Right kidney (tissue), 1 donor: ENCODE measurements around the gene LRRC3C.

Experiments used
- DNase-seq: peaks from one replicate; pipeline ENCODE4 v3.0.0-alpha.2; 2016

The LRRC3C gene

GRCh38 chr17:39923836-39924690 is 3.5 kb upstream of the LRRC3C start:
- DNase-seq = no peak

- DNase-seq = no peak
Measured at GRCh38 chr17:39924691-39925055, 2.9 kb upstream of the LRRC3C start.

GRCh38 chr17:39925282-39926134 is 2.0 kb upstream of the LRRC3C start:
- no peak for DNase-seq

GRCh38 chr17:39926135-39926587 is 1.4 kb upstream of the LRRC3C start:
- DNase-seq = no peak

GRCh38 chr17:39926588-39927100 is 888 bp upstream of the LRRC3C start:
- peak; percentile 68 for DNase-seq

GRCh38 chr17:39927929-39928857 is 661 bp downstream of the LRRC3C start:
- no peak for DNase-seq

GRCh38 chr17:39928858-39929645 is 1.5 kb downstream of the LRRC3C start:
- DNase-seq = no peak

- no peak for DNase-seq
Measured at GRCh38 chr17:39929646-39930407, 2.3 kb downstream of the LRRC3C start.

GRCh38 chr17:39933912-39934311 is 6.4 kb downstream of the LRRC3C start:
- no peak for DNase-seq

- no peak for DNase-seq
Measured at GRCh38 chr17:39934324-39934723, 6.8 kb downstream of the LRRC3C start.

- DNase-seq = no peak
Measured at GRCh38 chr17:39935909-39936308, 8.4 kb downstream of the LRRC3C start.

- DNase-seq = no peak
Measured at GRCh38 chr17:39937447-39937846, 9.9 kb downstream of the LRRC3C start.

GRCh38 chr17:39938140-39938869 is 10.8 kb downstream of the LRRC3C start:
- no peak for DNase-seq

GRCh38 chr17:39939106-39939505 is 11.6 kb downstream of the LRRC3C start:
- DNase-seq = no peak

- peak; percentile 44 for DNase-seq
Measured at GRCh38 chr17:39939588-39940419, 12.3 kb downstream of the LRRC3C start.

GRCh38 chr17:39943702-39944392 is 16.3 kb downstream of the LRRC3C start:
- no peak for DNase-seq

- DNase-seq = no peak
Measured at GRCh38 chr17:39944393-39944711, 16.8 kb downstream of the LRRC3C start.
